GM12878 (cell line): ENCODE measurements around the gene ABCC5.
"Not testable (repeated sequence)": the region's sequence is repeated elsewhere in the genome, so short reads cannot be mapped to it uniquely, and the experiment has no call there.

ENCODE experiments used
- CHD2 ChIP-seq: IDR thresholded peaks from 2 replicates; pipeline ENCODE4 v1.6.1; 2011; ENCODE audit warnings: low read depth, low read length, improper control_type of control experiment, borderline replicate concordance
- CTCF ChIP-seq, 3 experiments: IDR thresholded peaks in 2 of 3; conservative IDR thresholded peaks in 1 of 3; 2 replicates each; pipeline ENCODE4 v1.5.1; 2011; ENCODE audit warnings: low read depth in 3 of 3, low read length in 3 of 3, mild to moderate bottlenecking in 3 of 3, control low read depth in 2 of 3, moderate library complexity in 2 of 3, inconsistent platforms in 1 of 3, mixed read lengths in 1 of 3; ENCODE audit not compliant: control insufficient read depth in 2 of 3, insufficient read depth in 1 of 3; ENCODE audit errors: extremely low read depth in 1 of 3
- ESRRA ChIP-seq: IDR thresholded peaks from 2 replicates; pipeline ENCODE4 v1.6.1; 2012; ENCODE audit warnings: mild to moderate bottlenecking, low read length, improper control_type of control experiment
- MAX ChIP-seq: IDR thresholded peaks from 2 replicates; pipeline ENCODE4 v1.6.1; 2012; ENCODE audit warnings: low read depth, low read length, improper control_type of control experiment
- USF1 ChIP-seq: IDR thresholded peaks from 2 replicates; pipeline ENCODE4 v1.6.1; 2011; ENCODE audit warnings: borderline replicate concordance, low read depth, mild to moderate bottlenecking, moderate library complexity, mixed read lengths, low read length; ENCODE audit not compliant: insufficient read depth; ENCODE audit errors: extremely low read length
- ZNF274 ChIP-seq: IDR thresholded peaks from one replicate; pipeline ENCODE4 v1.8.0; 2011; ENCODE audit not compliant: insufficient read length, insufficient read depth

GRCh38 chr3:184038307-184038706 lies 20.6 kb upstream of the ABCC5 start:
- TF ChIP-seq CHD2; MAX; ESRRA; CTCF (IDR thresholded peaks at IDR 0.05 in 2 of 3, conservative IDR thresholded peaks at IDR 0.05 in 1 of 3; ENCODE audit: control insufficient read depth in 2 of 3, extremely low read depth in 1 of 3, insufficient read depth in 1 of 3, low read depth in 3 of 3, low read length in 3 of 3); ZNF274; USF1: not testable (repeated sequence)
